Left ventricle myocardium inferior (tissue), 1 donor: ENCODE data around the gene CCT3. TPM values are rescaled to one million over a fixed set of nuclear protein-coding genes. Genes with fewer than 3 reads are reported as not detected.

Source experiments
- DNase-seq: peaks from one replicate; pipeline ENCODE4 v3.0.0-alpha.2; 2020
- H3K27ac ChIP-seq: fragments of 200-600 bp; replicated peaks from 2 replicates; pipeline ENCODE4 v1.8.0; 2021
- H3K27me3 ChIP-seq: fragments of 200-600 bp; 2 replicates; pipeline ENCODE4 v1.8.0; 2021; ENCODE audit warnings: low read depth
- H3K36me3 ChIP-seq: fragments of 200-600 bp; 2 replicates; pipeline ENCODE4 v1.8.0; 2021
- H3K4me1 ChIP-seq: fragments of 200-600 bp; 2 replicates; pipeline ENCODE4 v1.8.0; 2021
- H3K4me3 ChIP-seq: fragments of 200-600 bp; 2 replicates; pipeline ENCODE4 v1.8.0; 2021; ENCODE audit warnings: mild to moderate bottlenecking, moderate library complexity
- H3K9me3 ChIP-seq: fragments of 200-600 bp; replicated peaks from 2 replicates; pipeline ENCODE4 v1.8.0; 2021
- CTCF ChIP-seq: fragments of 200-600 bp; IDR thresholded peaks from 2 replicates; pipeline ENCODE4 v1.8.0; 2021; ENCODE audit warnings: antibody characterized with exemption, mild to moderate bottlenecking, borderline replicate concordance
- intact Hi-C: fragments of 100-400 bp; cut with micrococcal nuclease; formaldehyde crosslinking; loops from one replicate; pipeline ENCODE4 v1.11.0; 2022
- total RNA-seq: library from RNA; stranded (reverse); fragmentation: NEBNext Ultra II Directional; extraction: Animal tissue kit (Norgen Biotek cat#: 25700); gene quantifications from one replicate; pipeline ENCODE4 v1.2.1, GENCODE V29; 2021
- donor health status: DM: no; HTN: yes; CAD: no; lungs with severe emphysema.

The CCT3 gene
- total RNA-seq, 1 donor from 2014 or later, result 123 TPM

DNA sequence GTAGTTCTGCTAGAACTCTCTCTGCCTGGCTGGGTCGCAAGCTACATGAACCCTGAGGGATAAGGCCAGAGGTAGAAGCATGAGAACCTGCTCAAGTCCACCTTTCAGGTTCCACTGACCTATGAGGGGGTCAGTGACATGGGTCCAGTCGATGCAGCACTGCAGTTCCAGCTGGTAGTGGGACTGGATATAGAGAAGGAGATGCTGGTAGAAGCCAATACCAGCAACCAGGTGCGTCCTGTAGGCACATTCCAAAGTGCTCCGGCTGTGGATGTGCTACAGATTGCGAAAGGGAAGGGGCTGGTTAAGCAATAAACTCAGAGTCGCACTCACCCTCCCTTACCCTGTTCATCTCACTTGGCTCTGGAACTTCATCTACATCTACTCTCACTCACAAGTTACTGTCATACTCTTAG lies 61.1 kb downstream of the CCT3 start:
- Histone ChIP-seq H3K27me3 (no peaks in the 10 kb centered on the region), H3K4me3 (no peak overlapping the region), H3K27ac (no peak overlapping the region), H3K4me1 (peaks cover 28% of the 10 kb centered on the region), H3K36me3 (peaks cover 71% of the 10 kb centered on the region), H3K9me3 (no peaks in the 10 kb centered on the region)
- no peak for TF ChIP-seq CTCF
- no peak for DNase-seq
- intact Hi-C loops, result no loop called here

- TF ChIP-seq CTCF, result no peak
- intact Hi-C loops, result no loop called here
- Histone ChIP-seq H3K9me3 (no peaks in the 10 kb centered on the region), H3K4me1 (peaks cover 23% of the 10 kb centered on the region), H3K27ac (no peak overlapping the region), H3K4me3 (no peak overlapping the region), H3K27me3 (no peaks in the 10 kb centered on the region), H3K36me3 (peaks cover 75% of the 10 kb centered on the region)
- DNase-seq, result no peak
These were observed 61.6 kb downstream of the CCT3 start for GRCh38 chr1:156276532-156276931.

DNA sequence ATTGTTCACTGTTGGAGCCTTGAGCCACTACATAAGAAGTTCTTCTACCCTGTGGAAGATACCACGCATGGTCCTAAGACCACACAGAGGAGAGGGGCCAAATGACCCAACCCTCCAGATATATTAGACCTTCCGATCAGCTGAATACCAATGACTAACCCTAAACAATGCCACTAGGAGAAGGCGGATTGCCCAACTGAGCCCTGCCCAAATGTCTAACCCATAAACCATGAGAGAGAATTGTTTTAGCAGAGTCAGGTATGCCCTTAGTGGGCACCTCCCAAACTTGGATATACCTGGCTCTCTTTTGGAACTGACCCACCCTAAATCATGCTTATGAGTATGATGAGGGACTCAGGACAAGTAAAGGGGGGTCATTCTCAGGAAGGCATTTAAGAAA lies 67.8 kb downstream of the CCT3 start:
- Histone ChIP-seq H3K4me1 (no peaks in the 10 kb centered on the region), H3K4me3 (no peak overlapping the region), H3K36me3 (peaks cover 99% of the 10 kb centered on the region), H3K9me3 (no peaks in the 10 kb centered on the region), H3K27me3 (no peaks in the 10 kb centered on the region), H3K27ac (no peak overlapping the region)
- TF ChIP-seq CTCF, result no peak
- DNase-seq, result no peak
- intact Hi-C loops, result no loop called here

- Histone ChIP-seq H3K36me3 (peaks cover 95% of the 10 kb centered on the region), H3K27ac (no peak overlapping the region), H3K4me3 (no peak overlapping the region), H3K4me1 (no peaks in the 10 kb centered on the region), H3K27me3 (no peaks in the 10 kb centered on the region), H3K9me3 (no peaks in the 10 kb centered on the region)
- intact Hi-C loops, result no loop called here
- no peak for DNase-seq
- no peak for TF ChIP-seq CTCF
These were observed 69.8 kb downstream of the CCT3 start for GRCh38 chr1:156268336-156268735.

DNA sequence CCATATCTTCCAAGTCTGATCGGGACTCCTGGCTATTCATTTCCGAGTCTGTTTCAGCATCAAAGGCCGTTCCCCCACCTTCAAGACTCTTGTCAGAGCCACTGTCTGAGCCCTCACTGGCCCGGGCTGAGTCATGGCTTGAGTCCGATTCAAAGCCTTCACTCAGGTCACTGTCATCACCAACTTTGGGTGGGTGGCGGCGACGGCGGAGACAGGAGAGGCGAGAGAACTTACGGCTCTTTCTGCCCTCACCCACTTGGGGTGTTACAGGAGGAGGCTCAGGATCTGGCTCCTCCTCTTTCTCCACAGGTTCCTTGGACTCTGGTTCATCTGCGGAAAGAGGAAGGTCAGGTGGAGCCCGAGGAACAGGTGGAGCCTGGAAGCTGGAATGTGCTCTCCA lies 72.0 kb downstream of the CCT3 start:
- DNase-seq, result no peak
- Histone ChIP-seq H3K27me3 (no peaks in the 10 kb centered on the region), H3K4me3 (no peak overlapping the region), H3K36me3 (peaks cover 96% of the 10 kb centered on the region), H3K27ac (no peak overlapping the region), H3K4me1 (no peaks in the 10 kb centered on the region), H3K9me3 (no peaks in the 10 kb centered on the region)
- no peak for TF ChIP-seq CTCF
- intact Hi-C loops, result no loop called here

DNA sequence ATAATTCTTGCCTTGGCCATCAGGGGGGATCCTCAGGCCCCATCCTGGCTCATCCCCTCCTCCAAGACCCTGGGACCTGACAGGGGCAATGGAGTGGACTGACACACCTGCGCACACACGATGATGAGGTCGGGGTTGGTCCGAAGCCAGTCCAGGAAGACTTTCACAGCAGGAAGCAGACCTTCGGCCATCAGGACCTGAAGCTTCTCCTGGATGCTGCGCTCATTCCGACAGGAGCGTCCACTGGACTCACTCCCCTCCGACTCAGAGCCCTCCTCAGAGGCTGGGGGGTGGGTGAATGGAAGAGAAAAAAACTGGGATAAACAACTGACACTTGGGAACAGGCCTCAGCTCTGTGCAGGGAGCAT lies 74.8 kb downstream of the CCT3 start:
- Histone ChIP-seq H3K4me1 (no peaks in the 10 kb centered on the region), H3K27ac (no peak overlapping the region), H3K27me3 (no peaks in the 10 kb centered on the region), H3K4me3 (no peak overlapping the region), H3K9me3 (no peaks in the 10 kb centered on the region), H3K36me3 (peaks cover 97% of the 10 kb centered on the region)
- DNase-seq, result no peak
- intact Hi-C loops, result no loop called here
- no peak for TF ChIP-seq CTCF
